ENCODE measurements around the gene TSC22D3. TPM values are rescaled to one million over a fixed set of nuclear protein-coding genes. Genes with fewer than 3 reads are reported as not detected.

TSC22D3 gene
- total RNA-seq, 4 donors from 2014 or later = 473 to 982 (median 684) TPM

DNA sequence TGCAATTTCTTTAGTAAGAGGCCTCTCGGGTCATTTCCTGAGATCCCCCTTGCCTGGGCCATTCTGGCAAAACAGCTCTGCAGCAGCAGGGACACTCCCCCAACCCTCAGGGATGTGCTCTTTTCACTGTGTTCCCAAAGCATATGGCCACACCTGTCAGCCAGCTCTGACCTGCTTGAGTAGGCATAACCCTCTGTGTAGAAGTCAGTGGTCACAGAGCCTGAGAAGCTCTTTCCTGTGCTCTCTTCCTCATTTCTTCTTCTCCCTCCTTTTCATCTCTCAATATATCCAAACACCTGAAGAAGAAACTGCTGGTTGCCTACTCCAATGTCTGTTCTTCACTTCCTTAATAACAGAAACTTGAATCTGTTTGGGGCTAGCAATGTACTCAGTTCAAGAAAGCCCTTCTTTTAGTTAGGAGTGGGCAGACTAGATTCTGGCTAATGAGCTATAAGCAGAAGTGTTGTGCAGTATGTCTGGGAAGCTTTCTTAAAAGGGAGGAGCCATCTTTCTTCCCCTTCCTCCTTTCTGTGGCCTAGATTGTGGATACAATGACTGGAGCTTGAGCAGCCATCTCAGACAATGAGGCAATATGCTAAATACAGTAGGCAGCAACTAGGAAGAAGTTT is 74.0 kb downstream of the TSC22D3 start:
- TF ChIP-seq, protein P1, sequence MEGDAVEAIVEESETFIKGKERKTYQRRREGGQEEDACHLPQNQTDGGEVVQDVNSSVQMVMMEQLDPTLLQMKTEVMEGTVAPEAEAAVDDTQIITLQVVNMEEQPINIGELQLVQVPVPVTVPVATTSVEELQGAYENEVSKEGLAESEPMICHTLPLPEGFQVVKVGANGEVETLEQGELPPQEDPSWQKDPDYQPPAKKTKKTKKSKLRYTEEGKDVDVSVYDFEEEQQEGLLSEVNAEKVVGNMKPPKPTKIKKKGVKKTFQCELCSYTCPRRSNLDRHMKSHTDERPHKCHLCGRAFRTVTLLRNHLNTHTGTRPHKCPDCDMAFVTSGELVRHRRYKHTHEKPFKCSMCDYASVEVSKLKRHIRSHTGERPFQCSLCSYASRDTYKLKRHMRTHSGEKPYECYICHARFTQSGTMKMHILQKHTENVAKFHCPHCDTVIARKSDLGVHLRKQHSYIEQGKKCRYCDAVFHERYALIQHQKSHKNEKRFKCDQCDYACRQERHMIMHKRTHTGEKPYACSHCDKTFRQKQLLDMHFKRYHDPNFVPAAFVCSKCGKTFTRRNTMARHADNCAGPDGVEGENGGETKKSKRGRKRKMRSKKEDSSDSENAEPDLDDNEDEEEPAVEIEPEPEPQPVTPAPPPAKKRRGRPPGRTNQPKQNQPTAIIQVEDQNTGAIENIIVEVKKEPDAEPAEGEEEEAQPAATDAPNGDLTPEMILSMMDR (IDR thresholded peaks at IDR 0.05; ENCODE audit: low read depth) = no peak

DNA sequence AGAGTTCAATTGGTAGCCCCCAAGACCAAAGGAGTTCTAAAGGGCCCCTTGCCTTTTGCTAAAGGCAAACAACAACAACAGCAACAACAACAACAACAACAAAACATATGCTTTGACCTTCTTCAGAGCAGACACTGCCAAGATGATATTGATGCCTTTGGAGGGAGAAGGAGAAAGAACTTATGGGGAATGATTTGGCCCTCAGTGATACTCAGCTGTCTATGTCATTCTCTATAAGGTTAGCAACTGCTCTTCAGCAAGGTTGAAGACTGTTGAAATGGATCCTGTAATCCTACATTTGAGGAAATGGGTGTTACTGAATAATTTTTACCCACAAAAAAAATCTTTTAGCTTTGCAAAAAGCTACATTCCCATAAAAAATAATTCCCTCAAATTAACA is 74.8 kb downstream of the TSC22D3 start:
- TF ChIP-seq, protein P1 (IDR thresholded peaks at IDR 0.05; ENCODE audit: low read depth) = no peak

DNA sequence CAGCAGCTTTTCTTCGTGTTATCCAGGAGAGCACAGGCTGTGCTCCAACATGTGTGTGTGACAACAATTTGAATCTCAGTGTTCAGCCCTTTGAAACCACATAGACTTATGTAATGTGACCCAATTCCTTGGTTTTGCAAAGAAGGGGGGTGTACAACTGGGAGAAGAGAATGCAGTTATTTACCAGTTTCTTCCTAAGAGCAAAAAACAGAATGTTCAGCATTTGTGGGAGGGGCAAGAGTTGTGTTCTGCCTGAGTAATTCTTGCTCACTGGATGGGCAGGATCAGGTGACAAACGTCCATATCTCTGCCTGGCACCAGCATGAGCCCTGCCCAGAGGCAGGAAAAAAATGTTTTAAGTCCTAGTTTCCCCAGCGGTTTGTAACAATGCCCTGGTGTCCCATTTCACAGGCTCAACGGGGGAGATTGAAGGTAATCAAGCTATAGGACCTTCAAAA is 75.2 kb downstream of the TSC22D3 start:
- TF ChIP-seq, protein P1 (IDR thresholded peaks at IDR 0.05; ENCODE audit: low read depth) = no peak

DNA sequence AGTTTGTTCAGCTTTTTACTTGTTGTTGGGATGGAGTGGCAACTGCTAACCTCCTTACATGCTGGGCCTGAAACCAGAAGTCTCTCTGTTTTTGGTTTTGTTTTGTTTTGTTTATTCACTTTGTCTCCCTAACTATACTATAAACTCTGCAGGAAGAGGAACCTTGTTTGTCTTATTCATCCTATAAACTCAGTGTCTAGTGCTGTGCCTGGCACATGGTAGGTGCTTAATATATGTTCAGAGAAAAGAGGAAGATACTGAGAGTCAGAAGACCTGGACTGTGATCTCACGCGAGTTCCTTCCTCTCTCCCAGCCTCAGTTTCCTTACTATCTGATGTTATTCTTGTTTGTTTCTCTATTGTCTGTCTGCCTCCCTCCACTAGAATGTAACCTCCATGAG is 76.0 kb downstream of the TSC22D3 start:
- TF ChIP-seq, protein P1 (IDR thresholded peaks at IDR 0.05; ENCODE audit: low read depth) = no peak

DNA sequence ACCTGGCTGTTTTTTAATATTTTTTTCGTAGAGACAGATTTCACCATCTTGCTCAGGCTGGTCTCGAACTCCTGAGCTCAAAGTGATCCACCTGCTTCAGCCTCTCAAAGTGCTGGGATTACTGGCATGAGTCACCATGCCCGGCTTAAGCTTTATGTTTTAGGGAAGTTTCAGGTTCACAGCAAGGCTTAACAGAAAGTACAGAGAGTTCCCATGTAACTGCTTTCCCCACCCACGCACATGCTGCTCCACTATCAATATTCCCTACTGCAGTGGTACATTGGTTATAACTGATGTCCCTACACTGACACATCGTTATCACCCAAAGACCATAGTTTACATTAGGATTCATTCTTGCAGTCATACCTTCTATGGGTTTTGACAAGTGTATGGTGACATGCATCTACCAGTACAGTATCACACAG is 84.6 kb downstream of the TSC22D3 start:
- TF ChIP-seq, protein P1 (IDR thresholded peaks at IDR 0.05; ENCODE audit: low read depth) = no peak

DNA sequence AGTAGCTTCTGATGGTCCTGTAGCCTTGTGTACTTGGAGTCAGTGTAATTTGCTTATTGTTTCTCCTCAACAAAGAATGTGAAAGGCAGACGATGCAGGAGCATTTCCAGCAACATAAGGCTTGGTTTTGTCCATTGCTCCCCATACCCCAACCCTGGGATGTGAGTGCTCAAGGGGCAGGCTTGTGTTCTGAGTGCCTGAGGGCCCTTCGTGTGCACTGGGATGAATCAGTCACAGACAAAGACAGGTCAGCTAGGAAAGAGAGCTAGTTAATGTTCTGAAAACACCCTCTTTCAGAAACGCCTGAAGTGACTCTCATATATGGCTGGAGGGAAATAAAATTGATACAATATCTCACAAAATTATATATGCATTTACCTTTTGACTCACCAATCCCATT is 88.1 kb downstream of the TSC22D3 start:
- TF ChIP-seq, protein P1 (IDR thresholded peaks at IDR 0.05; ENCODE audit: low read depth) = no peak

DNA sequence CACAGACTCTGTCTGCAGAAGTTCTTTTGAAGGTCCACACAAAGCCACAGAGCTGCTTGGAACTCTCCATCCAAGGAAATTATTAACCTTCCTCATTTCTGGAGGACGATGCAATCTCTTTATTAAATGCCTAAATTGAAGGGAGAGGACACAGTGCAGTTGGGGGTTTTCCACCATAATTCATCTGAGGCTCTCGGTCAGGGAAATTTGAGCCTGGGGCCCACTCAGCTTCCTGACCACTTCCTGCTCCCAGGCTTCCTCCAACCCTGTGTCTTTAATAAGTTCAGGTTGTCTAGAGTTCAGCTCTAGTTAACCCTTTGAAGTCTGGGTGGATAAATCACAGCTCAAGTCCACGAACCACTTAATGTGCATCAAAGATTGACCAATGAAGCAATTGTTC is 88.8 kb downstream of the TSC22D3 start:
- TF ChIP-seq, protein P1 (IDR thresholded peaks at IDR 0.05; ENCODE audit: low read depth) = no peak

Data from subcutaneous adipose tissue (tissue), 4 donors.